ENCODE data around the gene CPNE4.

DNA sequence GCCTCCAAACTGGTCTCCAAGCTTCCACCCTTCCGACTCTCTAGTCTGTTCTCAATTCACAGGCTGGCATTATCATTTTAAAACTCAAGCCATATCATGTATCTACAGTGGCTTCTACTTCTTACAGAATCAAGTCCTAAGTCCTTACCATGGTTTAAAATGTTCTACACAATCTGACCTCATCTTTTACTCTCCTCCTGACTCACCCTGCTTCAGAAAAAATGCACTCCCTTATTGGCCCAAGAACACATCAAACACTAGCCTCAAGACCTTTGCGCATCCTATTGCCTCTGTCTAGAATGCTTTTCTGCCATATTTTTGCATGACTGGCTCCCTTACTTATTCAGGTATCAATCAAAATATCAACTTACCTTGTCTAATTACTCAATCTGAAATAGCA lies 543.0 kb downstream of the CPNE4 start:
- TF ChIP-seq EZH2 (IDR thresholded peaks at IDR 0.05; ENCODE audit: low read length, unreplicated experiment): no peak
- TF ChIP-seq, protein P1, sequence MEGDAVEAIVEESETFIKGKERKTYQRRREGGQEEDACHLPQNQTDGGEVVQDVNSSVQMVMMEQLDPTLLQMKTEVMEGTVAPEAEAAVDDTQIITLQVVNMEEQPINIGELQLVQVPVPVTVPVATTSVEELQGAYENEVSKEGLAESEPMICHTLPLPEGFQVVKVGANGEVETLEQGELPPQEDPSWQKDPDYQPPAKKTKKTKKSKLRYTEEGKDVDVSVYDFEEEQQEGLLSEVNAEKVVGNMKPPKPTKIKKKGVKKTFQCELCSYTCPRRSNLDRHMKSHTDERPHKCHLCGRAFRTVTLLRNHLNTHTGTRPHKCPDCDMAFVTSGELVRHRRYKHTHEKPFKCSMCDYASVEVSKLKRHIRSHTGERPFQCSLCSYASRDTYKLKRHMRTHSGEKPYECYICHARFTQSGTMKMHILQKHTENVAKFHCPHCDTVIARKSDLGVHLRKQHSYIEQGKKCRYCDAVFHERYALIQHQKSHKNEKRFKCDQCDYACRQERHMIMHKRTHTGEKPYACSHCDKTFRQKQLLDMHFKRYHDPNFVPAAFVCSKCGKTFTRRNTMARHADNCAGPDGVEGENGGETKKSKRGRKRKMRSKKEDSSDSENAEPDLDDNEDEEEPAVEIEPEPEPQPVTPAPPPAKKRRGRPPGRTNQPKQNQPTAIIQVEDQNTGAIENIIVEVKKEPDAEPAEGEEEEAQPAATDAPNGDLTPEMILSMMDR (conservative IDR thresholded peaks at IDR 0.05; ENCODE audit: low read depth, low read length): no peak
- TF ChIP-seq EZH2phosphoT487 (IDR thresholded peaks at IDR 0.05; ENCODE audit: borderline replicate concordance, low read length): no peak
